SKM-1 (cell line): Measurements from ENCODE around the gene SAMD11.

ENCODE experiments used
- DNase-seq: peaks from one replicate; lab custom pipeline; 2025; ENCODE audit not compliant: unreplicated experiment; lab: John Stamatoyannopoulos, UW

SAMD11 gene

DNA sequence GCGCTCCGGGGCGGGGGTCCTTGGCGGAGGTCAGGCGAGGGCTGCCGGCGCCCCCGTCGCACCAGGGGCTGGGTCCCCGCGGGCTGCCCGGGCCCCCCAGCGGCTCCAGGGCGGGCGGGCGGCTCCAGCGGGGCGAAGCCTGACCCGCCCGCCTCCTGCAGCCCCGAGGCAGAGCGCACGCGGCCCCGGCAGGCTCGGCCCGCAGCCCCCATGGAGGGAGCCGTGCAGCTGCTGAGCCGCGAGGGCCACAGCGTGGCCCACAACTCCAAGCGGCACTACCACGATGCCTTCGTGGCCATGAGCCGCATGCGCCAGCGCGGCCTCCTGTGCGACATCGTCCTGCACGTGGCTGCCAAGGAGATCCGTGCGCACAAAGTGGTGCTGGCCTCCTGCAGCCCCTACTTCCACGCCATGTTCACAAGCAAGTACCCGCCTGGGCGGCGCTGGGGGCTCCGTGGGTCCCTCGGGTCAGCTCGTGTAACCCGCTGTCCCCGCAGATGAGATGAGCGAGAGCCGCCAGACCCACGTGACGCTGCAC is 37.5 kb downstream of the SAMD11 start:
- DNase-seq = no peak

DNA sequence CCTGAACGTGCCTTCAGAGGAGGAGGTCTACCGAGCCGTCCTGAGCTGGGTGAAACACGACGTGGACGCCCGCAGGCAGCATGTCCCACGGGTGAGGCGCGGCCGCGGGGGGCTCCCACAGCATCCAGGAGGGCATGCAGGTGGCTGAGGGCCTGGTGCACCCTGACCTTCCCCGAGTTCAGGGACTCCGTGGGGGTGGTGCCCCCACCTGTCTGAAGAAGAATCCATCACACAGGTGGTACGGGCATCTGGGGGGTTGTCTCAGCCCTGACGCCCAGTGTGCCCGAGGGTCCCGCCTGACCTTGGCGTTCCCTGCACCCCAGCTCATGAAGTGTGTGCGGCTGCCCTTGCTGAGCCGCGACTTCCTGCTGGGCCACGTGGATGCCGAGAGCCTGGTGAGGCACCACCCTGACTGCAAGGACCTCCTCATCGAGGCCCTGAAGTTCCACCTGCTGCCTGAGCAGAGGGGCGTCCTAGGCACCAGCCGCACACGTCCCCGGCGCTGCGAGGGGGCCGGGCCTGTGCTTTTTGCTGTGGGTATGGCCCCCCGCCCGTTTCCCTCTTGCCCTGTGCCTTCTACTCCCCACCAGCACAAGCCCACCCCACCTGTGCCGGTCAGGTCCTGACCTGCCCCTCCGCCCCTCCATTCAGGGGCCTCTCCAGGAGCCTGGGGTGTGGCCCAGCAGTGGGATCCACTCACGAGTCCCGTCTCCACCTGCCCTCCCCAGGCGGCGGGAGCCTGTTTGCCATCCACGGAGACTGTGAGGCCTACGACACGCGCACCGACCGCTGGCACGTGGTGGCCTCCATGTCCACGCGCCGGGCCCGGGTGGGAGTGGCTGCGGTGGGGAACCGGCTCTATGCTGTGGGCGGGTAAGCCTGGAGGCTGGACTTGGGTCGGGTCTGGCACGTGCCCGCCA is 38.9 kb downstream of the SAMD11 start:
- no peak for DNase-seq

DNA sequence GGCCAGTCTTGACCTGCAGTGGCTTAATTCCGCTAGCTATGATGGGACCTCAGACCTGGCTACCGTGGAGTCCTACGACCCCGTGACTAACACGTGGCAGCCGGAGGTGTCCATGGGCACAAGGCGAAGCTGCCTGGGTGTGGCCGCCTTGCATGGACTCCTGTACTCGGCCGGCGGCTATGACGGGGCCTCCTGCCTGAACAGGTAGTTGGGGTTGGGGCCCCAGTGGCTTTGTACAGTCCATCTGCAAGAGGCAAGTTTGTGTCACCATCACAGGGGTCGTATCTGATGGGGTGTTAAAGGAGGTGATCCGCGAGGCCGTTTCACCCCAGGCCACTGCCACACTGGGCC is 39.6 kb downstream of the SAMD11 start:
- DNase-seq = no peak

DNA sequence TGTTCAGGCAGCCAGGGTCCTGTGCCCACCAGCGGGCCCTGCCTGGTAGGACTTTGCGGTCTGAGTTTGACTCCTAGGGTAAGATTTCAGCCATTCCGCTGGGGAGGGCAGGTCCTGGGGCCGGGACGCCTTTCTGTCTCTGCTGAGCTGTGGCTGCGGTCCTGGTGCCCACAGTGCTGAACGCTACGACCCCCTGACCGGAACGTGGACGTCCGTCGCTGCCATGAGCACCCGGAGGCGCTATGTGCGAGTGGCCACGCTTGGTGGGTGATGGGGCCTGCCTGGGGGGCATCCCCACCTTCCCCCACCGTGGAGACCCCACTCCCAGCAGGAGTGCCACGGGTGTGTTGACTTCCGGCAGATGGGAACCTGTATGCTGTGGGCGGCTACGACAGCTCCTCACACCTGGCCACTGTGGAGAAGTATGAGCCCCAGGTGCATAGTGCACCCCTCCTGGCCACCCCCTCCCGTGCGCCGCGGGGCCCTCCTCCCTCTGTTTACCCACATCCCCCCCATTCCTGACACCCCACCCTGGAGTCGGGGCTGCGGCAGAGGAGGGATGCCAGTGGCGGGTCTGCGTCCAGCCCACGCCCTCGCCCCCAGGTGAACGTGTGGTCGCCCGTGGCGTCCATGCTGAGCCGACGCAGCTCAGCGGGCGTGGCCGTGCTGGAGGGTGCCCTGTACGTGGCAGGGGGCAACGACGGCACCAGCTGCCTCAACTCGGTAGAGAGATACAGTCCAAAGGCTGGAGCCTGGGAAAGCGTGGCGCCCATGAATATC is 40.2 kb downstream of the SAMD11 start:
- no peak for DNase-seq

DNA sequence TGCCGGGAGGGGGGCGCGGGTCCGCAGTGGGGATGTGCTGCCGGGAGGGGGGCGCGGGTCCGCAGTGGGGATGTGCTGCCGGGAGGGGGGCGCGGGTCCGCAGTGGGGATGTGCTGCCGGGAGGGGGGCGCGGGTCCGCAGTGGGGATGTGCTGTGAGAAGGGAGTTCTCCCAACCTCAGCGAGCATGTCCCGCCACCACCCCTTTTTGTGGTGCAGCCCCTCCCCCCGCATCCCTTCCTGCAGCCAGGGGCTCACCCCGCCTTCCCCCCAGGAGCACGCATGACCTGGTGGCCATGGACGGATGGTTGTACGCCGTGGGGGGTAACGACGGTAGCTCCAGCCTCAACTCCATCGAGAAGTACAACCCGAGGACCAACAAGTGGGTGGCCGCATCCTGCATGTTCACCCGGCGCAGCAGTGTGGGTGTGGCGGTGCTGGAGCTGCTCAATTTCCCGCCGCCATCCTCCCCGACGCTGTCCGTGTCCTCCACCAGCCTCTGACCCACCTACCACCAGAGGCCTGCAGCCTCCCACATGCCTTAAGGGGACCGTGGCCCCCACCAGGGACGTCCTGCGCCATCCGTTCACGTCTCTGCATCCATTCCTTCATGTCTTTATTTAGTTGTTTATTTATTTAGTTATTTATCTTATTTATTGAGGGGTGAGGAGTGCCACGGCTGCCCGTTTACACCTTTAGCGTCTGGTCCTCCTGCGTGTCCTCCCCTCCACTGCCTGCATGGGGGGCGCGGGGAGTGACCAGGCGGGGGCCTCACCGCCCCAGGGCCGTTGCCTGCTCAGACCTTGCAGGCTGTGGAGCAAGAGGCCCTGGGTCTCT is 41.2 kb downstream of the SAMD11 start:
- DNase-seq = no peak

DNA sequence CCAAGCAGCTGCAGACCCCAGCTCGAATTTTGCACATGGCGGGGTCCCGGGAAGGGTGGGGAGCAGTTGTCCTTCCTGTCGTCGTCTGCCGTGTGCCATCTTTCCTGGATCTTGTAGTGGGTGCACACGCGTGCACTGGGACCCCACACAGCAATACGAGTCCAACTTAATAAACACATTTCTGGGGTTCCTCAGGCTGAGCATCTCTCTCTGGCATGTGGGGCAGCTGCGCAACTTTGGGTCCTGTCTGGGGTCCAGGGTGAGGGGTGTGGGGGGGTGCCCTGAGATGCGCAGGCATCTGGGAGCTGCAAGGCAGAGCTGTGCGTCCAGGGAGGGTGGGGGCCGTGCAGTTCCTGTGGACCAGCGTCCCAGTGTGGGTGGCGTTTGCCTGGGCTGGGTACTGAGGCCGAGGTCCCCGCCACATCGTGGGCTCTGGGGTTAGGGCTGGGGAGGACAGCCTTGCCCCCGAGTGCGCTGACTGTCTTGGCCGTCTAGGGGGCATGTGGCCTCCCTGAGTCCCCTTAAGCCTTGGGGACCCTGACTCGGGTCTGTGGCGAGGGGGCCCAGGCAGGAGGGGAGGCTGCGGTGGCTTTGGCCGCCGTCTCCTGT is 41.9 kb downstream of the SAMD11 start:
- no peak for DNase-seq

DNA sequence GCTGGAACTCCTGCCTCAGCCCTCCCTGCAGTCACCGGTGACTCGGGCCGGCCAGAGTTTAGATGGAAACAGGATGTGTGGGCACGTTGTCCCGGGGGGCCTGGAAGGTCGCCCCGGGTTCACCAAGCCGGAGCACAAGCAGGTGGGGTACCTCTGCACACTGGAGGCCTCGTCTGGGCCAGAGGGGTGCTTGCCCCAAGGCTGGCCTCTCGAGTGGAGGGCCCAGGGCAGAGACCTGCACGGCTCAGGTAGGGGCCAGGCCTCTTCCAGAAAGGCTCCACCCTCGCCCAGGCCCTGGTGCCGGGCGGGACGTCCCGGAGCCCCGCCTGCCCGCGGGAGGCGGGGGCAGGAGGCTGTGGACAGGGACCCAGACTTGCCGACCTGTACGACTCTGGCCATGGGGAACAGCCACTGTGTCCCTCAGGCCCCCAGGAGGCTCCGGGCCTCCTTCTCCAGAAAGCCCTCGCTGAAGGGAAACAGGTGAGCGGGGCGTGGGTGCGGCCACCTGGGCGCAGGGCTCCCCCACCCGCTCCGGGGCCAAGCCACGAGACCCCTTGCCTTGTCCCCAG is 42.5 kb downstream of the SAMD11 start, which contains the start of gene PLEKHN1:
PLEKHN1 (plus strand) TSS at position 348 of the 569 bp plus-strand sequence; CDS start at position 398, 50 bp downstream.
- no peak for DNase-seq

DNA sequence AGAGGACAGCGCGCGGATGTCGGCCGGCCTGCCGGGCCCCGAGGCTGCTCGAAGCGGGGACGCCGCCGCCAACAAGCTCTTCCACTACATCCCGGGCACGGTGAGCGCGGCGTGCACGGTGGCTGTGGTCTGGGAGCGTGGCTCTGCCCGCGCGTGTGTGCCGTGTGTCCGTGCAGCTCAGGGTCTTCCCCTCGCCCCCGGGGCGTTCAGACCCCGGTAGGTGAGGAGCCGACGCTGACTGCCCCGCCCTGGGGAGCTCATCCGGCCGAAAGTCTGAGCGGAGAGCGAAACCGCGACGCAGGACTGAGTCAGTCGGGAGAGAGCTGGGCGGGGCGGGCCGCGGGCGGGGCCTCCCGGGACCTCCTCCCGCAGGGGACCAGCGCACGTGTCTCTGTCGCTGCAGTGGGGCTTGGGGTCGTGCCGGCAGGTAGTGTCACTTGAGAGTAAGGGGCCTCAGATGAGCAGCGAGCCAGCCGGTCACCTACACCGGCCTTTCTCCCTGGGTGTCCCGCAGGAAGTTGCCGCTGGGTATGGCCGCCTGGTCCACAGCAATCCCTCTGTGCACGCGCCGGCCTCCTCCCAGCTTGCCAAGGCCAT is 43.1 kb downstream of the SAMD11 start:
- DNase-seq = no peak

DNA sequence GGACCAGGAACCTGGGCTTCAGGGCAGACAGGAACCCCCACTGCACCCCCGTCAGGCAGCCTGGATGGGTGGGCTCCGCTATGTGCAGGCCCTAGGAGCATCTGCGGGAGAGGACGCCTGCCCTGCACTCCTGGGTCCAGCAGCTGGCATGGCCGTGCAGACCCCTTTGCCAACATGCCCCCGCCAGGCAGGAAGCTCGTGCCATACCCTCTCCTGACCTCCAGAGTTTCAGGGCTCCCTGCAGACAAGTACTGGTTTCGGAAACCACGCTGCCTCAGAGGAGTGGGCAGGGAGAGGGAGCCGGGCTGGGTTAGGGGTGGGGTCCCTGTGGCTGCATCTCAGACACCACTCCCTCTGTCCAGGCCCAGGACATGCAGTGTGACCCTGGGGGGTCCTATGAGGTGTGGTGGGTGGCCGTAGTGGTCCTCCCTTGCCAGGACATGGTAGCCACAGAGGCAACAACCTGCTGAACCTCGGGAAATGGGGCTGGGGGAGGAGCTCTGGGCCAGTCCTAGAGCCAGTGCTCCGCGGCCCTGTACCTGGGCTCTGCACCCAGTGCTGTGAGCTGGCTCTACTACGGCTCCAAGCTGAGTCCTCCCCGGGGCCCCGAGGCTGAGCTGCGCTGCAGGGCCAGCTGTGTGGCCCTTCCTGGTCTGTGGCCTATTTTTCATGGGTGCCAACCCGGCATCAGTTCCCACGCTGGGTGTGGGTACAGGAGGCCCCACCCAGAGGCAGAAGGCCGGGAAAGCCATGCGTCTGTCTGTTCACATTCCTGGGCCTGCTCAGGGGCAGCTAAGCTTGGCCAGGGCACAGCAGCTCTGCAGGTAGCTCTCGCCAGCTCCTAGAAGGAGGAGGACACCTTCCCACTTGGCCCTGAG is 44.0 kb downstream of the SAMD11 start:
- DNase-seq = no peak

DNA sequence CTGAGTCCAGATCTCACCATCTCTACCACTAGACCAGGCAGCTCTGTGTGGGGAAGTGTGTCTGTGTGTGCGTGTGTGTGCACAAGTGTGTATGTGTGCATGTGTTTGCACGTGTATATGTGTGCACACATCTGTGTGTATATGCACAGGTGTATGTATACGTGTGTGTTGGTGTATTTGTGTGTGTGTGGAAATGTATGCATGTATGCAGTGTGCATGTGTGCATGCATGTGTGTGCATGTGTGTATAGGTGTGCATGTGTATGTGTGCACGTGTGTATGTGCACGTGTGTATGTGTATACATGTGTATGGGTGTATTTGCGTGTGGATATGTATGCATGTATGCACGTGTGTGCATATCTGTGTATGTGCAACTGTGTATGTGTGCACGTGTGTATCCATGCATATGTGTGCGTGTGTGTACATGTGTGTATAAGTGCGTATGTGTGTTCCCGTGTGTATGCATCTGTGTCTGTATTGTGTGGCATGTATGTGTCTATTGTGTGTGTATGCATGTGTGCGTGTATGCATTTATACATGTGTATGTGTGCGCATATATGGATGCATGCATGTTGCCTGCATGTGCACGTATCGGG is 45.6 kb downstream of the SAMD11 start:
- DNase-seq = no peak

DNA sequence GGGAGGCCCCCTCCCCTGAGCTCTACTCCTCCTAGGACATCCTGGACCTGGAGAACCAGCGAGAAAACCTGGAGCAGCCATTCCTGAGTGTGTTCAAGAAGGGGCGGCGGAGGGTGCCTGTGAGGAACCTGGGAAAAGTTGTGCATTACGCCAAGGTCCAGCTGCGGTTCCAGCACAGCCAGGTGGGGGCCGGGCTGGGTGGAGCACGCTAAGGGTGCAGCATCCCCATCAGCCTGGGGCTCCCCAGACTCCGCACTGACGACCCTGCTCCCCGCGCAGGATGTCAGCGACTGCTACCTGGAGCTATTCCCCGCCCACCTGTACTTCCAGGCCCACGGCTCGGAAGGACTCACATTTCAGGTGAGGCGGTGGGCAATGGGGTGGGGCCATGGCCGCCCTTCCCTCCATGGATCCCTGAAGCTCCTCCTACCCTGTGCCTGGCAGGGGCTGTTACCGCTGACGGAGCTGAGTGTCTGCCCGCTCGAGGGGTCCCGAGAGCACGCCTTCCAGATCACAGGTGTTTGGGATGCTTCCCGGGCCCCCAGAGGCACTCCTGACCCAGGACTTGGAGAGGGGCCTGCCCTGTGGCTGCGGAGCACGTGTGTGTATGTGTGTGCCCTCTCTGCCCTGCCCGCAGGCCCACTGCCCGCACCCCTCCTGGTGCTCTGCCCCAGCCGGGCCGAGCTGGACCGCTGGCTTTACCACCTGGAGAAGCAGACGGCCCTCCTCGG is 46.7 kb downstream of the SAMD11 start:
- no peak for DNase-seq

DNA sequence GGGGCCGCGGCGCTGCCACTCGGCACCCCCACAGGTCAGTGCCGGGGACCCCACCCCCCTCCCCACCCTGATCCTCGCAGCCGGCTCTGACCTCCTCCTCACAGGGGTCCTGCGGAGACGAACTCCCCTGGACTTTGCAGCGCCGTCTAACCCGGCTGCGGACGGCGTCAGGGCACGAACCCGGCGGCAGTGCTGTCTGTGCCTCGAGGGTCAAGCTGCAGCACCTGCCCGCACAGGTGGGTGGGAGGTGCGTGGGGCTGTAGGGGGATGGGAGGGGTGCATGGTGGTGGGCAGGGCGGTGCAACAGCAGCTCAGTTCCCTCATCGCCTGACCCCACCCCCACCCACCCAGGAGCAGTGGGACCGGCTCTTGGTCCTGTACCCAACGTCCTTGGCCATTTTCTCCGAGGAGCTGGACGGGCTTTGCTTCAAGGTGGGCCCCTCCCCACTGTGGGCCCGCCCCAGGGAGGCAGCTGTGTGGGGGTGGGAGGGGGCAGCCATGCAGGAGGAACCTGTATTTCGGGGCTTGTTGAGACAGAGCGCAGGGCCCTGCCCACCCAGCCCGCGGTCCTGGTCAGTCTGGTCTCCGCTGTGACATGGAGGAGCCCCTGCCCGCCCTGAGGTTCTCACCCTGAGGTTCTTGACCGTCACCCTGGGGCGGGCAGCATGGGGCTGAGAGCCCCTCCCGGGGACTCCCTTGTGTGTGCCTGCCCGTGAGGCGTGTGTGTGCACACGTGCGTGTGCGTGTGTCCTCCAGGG is 47.4 kb downstream of the SAMD11 start:
- DNase-seq = no peak

DNA sequence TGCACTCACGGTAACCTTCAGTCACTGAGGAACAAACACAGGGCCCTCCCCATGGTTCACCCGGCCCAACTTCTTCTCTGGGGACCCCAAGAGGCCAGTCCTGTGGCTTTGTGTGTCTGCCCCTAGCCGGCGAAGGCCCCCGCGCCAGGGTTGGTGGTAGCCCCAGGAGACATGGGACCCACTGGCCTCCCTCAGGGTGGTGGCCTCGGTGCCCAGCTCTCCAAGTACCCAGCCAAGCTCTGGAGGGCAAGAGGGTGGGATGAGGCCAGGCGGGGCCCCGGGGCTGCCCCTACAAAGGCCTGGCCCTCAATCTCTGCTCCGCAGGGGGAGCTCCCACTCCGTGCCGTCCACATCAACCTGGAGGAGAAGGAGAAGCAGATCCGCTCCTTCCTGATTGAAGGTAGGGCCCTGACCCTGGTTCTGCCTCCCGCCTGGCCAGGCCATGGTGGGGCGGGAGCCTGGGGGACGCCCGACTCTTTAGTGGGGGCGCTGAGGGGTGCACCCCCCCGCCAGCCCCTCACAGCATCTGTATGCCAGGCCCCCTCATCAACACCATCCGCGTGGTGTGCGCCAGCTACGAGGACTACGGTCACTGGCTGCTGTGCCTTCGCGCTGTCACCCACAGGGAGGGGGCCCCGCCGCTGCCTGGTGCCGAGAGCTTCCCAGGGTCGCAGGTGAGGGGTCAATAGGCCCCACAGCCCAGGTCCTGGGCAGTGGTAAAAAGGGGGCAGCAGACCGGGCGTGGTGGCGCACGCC is 48.2 kb downstream of the SAMD11 start:
- DNase-seq = no peak

DNA sequence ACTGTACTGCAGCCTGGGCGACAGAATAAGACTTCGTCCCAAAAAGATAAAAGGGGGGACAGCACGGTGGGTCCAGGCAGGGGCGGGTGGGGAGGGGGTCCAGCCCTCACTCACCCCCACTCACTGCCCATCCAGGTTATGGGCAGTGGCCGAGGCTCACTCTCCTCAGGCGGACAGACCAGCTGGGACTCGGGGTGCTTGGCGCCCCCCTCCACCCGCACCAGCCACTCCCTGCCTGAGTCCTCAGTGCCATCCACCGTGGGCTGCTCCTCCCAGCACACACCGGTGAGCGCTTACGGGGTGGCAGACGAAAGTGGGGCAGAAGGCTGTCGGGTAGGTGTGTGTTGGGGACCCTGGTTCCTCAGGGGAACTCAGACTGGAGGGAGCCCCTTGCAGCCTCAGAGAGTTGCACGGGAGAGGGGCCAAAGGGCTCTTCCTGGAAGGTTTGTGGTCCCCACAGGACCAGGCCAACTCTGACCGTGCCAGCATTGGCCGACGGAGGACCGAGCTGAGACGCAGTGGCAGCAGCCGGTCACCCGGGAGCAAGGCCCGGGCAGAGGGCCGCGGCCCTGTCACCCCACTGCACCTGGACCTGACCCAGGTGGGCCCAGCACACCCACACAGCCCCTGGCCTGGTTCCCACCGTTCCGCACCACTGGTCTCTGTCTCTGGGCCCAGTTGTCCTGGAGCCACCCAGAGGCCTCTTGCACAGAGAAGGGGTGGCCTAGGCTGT is 49.2 kb downstream of the SAMD11 start:
- no peak for DNase-seq

DNA sequence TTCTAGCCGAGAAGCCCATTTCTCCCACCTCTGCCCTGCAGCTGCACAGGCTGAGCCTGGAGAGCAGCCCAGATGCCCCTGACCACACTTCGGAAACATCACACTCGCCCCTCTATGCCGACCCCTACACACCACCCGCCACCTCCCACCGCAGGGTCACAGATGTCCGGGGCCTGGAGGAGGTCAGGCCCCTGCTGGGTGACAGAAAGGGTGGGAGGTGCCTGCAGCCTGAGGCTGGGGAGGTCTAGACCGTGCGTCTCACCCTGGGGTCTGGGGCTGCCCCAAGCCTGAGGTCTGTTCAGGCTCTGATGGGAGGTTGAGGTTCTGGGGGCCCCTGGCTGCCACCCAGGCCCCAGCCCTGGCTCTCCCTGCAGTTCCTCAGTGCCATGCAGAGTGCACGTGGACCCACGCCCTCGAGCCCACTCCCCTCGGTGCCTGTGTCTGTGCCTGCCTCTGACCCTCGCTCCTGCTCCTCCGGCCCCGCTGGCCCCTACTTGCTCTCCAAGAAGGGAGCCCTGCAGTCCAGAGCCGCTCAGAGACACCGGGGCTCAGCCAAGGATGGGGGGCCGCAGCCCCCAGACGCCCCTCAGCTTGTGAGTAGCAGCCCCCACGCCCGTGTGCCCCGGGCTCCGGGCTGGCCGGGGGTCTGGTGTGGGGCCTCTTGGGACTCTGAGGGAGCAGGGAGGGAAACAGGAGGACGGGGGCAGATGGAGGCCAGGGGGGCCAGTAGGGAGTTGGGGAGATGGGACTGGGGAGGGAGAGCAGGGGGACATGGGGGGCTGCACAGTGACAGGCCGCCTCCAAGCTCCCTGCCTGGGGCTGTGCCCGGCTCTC is 50.0 kb downstream of the SAMD11 start:
- DNase-seq = no peak
